Esophagus mucosa (tissue), 1 donor: Measurements from ENCODE around the gene GPSM1. TPM values are rescaled to one million over a fixed set of nuclear protein-coding genes. Genes with fewer than 3 reads are reported as not detected.

ENCODE experiments used
- ATAC-seq: fragments of 200-7000 bp; cut with Tn5 transposase; one replicate; pipeline ENCODE4 v1.9.1; 2020
- total RNA-seq: library from RNA; stranded (reverse); gene quantifications from one replicate; pipeline ENCODE4 v1.2.4, GENCODE V29; 2023
- donor health status: DM: yes; HTN: yes; CAD: no.

Gene GPSM1
- total RNA-seq, 1 donor from 2014 or later, result 1.2 TPM

GRCh38 chr9:136291306-136292025 lies 35.9 kb upstream of the GPSM1 start:
- no peak for ATAC-seq

GRCh38 chr9:136292026-136292538 lies 35.3 kb upstream of the GPSM1 start:
- ATAC-seq, result no peak

- peak; percentile 3 for ATAC-seq
Measured at GRCh38 chr9:136292591-136293448, 34.5 kb upstream of the GPSM1 start.

DNA sequence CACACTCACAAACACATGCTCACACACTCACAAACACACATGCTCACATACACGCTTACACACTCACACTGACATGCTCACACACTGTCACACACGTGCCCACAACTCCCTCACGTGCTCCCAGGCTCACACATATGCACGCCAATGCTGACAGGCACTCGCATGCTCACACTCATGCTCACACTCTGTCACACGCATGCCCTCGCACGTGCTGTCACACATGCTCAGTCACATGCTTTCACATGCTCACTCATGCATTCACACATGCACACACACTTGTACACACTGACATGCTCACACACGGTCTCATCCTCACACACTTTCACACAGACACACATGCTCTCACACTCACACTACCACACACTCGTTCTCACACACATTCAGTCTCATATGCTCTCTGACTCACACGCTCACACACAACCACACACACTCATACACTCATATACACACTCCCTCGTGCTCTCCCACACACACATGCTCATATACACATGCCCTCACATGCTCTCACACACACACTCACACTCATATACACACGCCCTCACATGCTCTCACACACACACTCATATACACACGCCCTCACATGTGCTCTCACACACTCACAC lies 33.8 kb upstream of the GPSM1 start:
- ATAC-seq, result no peak

GRCh38 chr9:136294437-136294836 lies 32.9 kb upstream of the GPSM1 start:
- no peak for ATAC-seq

- ATAC-seq, result no peak
Measured at GRCh38 chr9:136295055-136295454, 32.3 kb upstream of the GPSM1 start.

- ATAC-seq, result no peak
Measured at GRCh38 chr9:136295542-136296433, 31.6 kb upstream of the GPSM1 start.

- no peak for ATAC-seq
Measured at GRCh38 chr9:136296434-136297015, 30.8 kb upstream of the GPSM1 start.

- peak; percentile 58 for ATAC-seq
Measured at GRCh38 chr9:136297016-136297691, 30.2 kb upstream of the GPSM1 start.

- ATAC-seq, result no peak
Measured at GRCh38 chr9:136297766-136298735, 29.3 kb upstream of the GPSM1 start.

DNA sequence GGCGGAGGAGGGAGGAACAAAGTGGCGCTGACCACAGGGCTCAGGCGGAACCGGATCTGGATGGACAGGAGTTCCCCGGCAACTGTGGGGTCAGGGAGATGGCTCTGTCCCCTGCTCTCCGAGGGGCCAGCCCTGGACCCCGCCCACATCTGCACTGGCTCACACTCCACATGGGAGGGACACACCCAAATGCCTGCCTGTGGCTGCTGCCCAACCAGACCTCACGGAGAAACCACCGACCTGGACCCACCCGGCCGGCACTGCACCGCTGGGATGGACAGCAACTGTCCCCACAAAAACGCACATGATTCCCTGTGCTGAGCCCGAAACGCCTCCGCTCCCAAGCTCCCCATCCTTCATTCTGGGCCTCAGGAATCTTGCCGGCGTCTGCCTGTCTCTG lies 28.2 kb upstream of the GPSM1 start:
- no peak for ATAC-seq

DNA sequence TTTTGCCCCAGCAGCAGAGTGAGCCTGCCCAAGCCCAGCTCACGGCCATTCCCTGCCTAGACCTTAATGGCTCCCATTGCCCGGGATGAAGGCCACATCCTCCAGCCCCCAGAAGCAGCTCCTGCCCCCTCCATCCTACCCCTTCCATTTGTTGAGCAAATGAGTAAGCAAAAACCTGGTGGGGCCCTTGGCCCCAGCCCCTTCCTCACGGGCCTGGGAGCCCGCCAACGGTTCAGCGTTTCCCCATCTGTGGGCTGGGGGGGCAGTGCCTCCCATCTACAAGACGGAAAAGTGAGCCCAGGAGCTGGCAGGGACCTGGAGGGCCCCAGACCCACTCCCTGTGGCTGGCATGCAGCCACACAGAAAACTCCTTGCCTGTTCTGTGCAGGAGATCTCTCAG lies 27.8 kb upstream of the GPSM1 start:
- no peak for ATAC-seq

DNA sequence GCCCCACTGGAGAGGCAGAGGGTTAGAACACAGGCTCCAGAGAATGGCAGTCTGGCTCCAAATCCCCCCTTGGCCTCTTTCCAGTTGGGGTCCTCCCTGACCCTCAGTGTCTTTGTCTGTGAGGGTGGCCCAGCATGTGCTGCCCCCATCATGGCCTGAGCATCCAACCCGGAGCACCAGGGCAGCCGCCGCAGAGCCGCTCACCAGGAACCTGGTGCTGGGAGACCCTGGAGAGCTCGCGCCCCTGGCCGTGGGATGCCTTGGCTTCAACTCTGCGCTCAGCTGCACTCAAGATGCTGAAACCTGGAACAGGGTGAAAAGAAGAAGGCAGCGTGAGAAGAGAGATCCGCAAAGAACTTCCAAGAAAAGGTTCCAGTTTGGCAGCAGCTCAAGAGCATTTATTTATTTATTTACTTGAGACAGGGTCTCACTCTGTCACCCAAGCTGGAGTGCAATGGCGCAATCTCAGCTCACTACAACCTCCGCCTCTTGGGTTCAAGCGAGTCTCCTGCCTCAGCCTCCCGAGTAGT lies 27.3 kb upstream of the GPSM1 start:
- no peak for ATAC-seq

- ATAC-seq, result no peak
Measured at GRCh38 chr9:136300866-136301265, 26.5 kb upstream of the GPSM1 start.

DNA sequence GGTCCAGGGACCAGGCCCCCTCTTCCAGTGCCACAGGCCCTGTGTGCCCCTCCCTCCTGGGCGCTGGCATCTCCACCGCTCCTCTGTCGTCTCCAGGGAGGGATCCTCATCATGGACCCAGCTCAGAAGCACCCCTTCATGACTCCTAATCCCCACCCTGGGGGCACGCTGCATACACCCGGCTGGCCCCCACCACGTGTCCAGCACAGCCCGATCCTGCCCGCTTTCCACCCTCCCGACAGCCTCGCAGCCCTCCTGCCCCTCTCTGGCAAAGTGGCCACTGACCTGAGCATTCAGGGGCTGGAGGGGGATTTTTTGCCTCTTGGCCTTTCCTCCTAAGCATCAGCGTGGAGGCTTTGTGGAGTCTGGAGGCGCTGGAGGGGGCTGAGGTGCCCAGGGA lies 24.8 kb upstream of the GPSM1 start:
- no peak for ATAC-seq

- peak; percentile 70 for ATAC-seq
Measured at GRCh38 chr9:136303066-136303824, 24.1 kb upstream of the GPSM1 start.

- peak; percentile 6 for ATAC-seq
Measured at GRCh38 chr9:136303825-136304416, 23.4 kb upstream of the GPSM1 start, which contains the start of gene CCDC187. Gene CCDC187 (minus strand): TSS chr9:136304094. CDS start chr9:136303830, 264 bp downstream.

- ATAC-seq, result no peak
Measured at GRCh38 chr9:136304456-136304855, 22.9 kb upstream of the GPSM1 start.
